Mucosa of descending colon (tissue), 3 donors: Measurements from ENCODE around the gene FOXN1. TPM values are rescaled to one million over a fixed set of nuclear protein-coding genes. Genes with fewer than 3 reads are reported as not detected.

Experiments
- ATAC-seq: fragments of 200-7000 bp; cut with Tn5 transposase; one replicate; pipeline ENCODE4 v1.9.1; 2020; ENCODE audit warnings: mild to moderate bottlenecking, moderate library complexity
- DNase-seq, 3 donors: peaks; one replicate each; pipeline ENCODE4 v3.0.0-alpha.2; 2020
- H3K36me3 ChIP-seq: fragments of 200-600 bp; one replicate; pipeline ENCODE4 v1.8.0; 2021; ENCODE audit warnings: low read depth, mild to moderate bottlenecking
- H3K4me1 ChIP-seq: fragments of 200-600 bp; one replicate; pipeline ENCODE4 v1.8.0; 2021; ENCODE audit warnings: low read depth, mild to moderate bottlenecking
- H3K4me3 ChIP-seq: fragments of 200-600 bp; one replicate; pipeline ENCODE4 v1.8.0; 2021; ENCODE audit warnings: mild to moderate bottlenecking
- H3K9me3 ChIP-seq: fragments of 200-600 bp; one replicate; pipeline ENCODE4 v1.8.0; 2021; ENCODE audit warnings: mild to moderate bottlenecking
- intact Hi-C, 2 donors: fragments of 100-400 bp; cut with DNase I in 1 of 2; cut with micrococcal nuclease in 1 of 2; formaldehyde crosslinking; loops; one replicate each; pipeline versions ENCODE4 v1.11.0 to v1.11.1; 2022; cut with DNase I, micrococcal nuclease
- total RNA-seq, 3 donors: library from RNA; stranded (reverse); fragmentation: NEBNext Ultra II Directional in 2 of 3; extraction: Animal tissue kit (Norgen Biotek cat#: 25700) in 2 of 3; gene quantifications; one replicate each; pipeline versions ENCODE4 v1.2.1 to v1.2.4, GENCODE V29; 2021 to 2023
- TF ChIP-seq, protein P1 (sequence below): fragments of 200-600 bp; IDR thresholded peaks from one replicate; pipeline ENCODE4 v1.8.0; 2022; ENCODE audit warnings: antibody characterized with exemption, mild to moderate bottlenecking
- donor health status: DM: no; HTN: no; CAD: no; lungs with moderate emphysema.
- donor health status: DM: no; HTN: no; CAD: no.
- donor health status: DM: no; HTN: yes; CAD: no.

Gene FOXN1
- total RNA-seq, 3 donors from 2014 or later = 0.46 to 0.69 TPM; not detected in 1

GRCh38 chr17:28585851-28586250 lies 79.7 kb downstream of the FOXN1 start:
- no peaks in the 10 kb centered on the region for H3K4me1 ChIP-seq
- H3K4me3 ChIP-seq = no peak overlapping the region
- H3K36me3 ChIP-seq = no peaks in the 10 kb centered on the region
- no peaks in the 10 kb centered on the region for H3K9me3 ChIP-seq
- DNase-seq = no peak
- TF ChIP-seq, protein P1, sequence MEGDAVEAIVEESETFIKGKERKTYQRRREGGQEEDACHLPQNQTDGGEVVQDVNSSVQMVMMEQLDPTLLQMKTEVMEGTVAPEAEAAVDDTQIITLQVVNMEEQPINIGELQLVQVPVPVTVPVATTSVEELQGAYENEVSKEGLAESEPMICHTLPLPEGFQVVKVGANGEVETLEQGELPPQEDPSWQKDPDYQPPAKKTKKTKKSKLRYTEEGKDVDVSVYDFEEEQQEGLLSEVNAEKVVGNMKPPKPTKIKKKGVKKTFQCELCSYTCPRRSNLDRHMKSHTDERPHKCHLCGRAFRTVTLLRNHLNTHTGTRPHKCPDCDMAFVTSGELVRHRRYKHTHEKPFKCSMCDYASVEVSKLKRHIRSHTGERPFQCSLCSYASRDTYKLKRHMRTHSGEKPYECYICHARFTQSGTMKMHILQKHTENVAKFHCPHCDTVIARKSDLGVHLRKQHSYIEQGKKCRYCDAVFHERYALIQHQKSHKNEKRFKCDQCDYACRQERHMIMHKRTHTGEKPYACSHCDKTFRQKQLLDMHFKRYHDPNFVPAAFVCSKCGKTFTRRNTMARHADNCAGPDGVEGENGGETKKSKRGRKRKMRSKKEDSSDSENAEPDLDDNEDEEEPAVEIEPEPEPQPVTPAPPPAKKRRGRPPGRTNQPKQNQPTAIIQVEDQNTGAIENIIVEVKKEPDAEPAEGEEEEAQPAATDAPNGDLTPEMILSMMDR = no peak
- ATAC-seq = no peak
- intact Hi-C loops = no loop called here

Other genes with a start within 250 kb of the FOXN1 start
- 10 to 100 TPM; 14.3 to 25.1 (median 18.1) TPM for gene TMEM97, start 187.1 kb upstream of the FOXN1 start, total RNA-seq
- gene IFT20, start 170.9 kb upstream of the FOXN1 start, total RNA-seq = 10 to 100 TPM; 23.6 to 44.1 (median 28.0) TPM
- 10 to 100 TPM; 36.8 to 38.4 (median 36.8) TPM for gene TNFAIP1, start 170.6 kb upstream of the FOXN1 start, total RNA-seq
- 10 to 100 TPM; 71.7 to 82.4 (median 81.3) TPM for gene POLDIP2, start 148.8 kb upstream of the FOXN1 start, total RNA-seq
- gene SEBOX, start 141.1 kb upstream of the FOXN1 start, total RNA-seq = not detected
- under 1 TPM; 0.23 to 0.39 (median 0.35) TPM for gene VTN, start 136.0 kb upstream of the FOXN1 start, total RNA-seq
- 10 to 100 TPM; 12.8 to 16.4 (median 15.0) TPM for gene SARM1, start 134.7 kb upstream of the FOXN1 start, total RNA-seq
- 1 to 10 TPM; 4.2 to 10.0 (median 8.6) TPM for gene SLC46A1, start 100.1 kb upstream of the FOXN1 start, total RNA-seq
- 10 to 100 TPM; 14.9 to 87.0 (median 17.1) TPM for gene SLC13A2, start 32.7 kb upstream of the FOXN1 start, total RNA-seq
- gene UNC119, start 46.3 kb downstream of the FOXN1 start, total RNA-seq = 10 to 100 TPM; 20.5 to 32.3 (median 23.2) TPM
- gene PIGS, start 65.2 kb downstream of the FOXN1 start, total RNA-seq = 100 to 1,000 TPM in 1 of 3 donors, 10 to 100 TPM in 2; 52.2 to 100 (median 88.5) TPM
- 10 to 100 TPM; 15.3 to 25.4 (median 19.7) TPM for gene ALDOC, start 70.5 kb downstream of the FOXN1 start, total RNA-seq
- gene SPAG5, start 92.7 kb downstream of the FOXN1 start, total RNA-seq = 10 to 100 TPM in 2 of 3 donors, 1 to 10 TPM in 1; 7.2 to 30.3 (median 15.1) TPM
- 10 to 100 TPM; 10.0 to 15.1 (median 11.1) TPM for gene RSKR, start 107.8 kb downstream of the FOXN1 start, total RNA-seq
- 100 to 1,000 TPM; 131 to 159 (median 134) TPM for gene BLTP2, start 138.8 kb downstream of the FOXN1 start, total RNA-seq
- 10 to 100 TPM; 55.0 to 67.5 (median 56.3) TPM for gene SDF2, start 155.6 kb downstream of the FOXN1 start, total RNA-seq
- gene SUPT6H, start 155.9 kb downstream of the FOXN1 start, total RNA-seq = 10 to 100 TPM; 47.8 to 97.7 (median 60.7) TPM
- gene PROCA1, start 205.5 kb downstream of the FOXN1 start, total RNA-seq = 1 to 10 TPM; 1.3 to 2.0 (median 1.8) TPM
- gene RAB34, start 211.5 kb downstream of the FOXN1 start, total RNA-seq = 10 to 100 TPM in 2 of 3 donors, 1 to 10 TPM in 1; 6.5 to 74.4 (median 19.3) TPM
- gene RPL23A, start 213.6 kb downstream of the FOXN1 start, total RNA-seq = 1,000 to 10,000 TPM; 1,144 to 1,252 (median 1,216) TPM
- gene TLCD1, start 219.9 kb downstream of the FOXN1 start, total RNA-seq = 10 to 100 TPM in 2 of 3 donors, 1 to 10 TPM in 1; 4.8 to 21.3 (median 16.8) TPM
- gene NEK8, start 222.4 kb downstream of the FOXN1 start, total RNA-seq = 1 to 10 TPM; 3.4 to 7.9 (median 6.8) TPM
- gene TRAF4, start 237.7 kb downstream of the FOXN1 start, total RNA-seq = 100 to 1,000 TPM in 2 of 3 donors, 10 to 100 TPM in 1; 66.0 to 166 (median 126) TPM